ENCODE measurements around the gene SYTL5.

DNA sequence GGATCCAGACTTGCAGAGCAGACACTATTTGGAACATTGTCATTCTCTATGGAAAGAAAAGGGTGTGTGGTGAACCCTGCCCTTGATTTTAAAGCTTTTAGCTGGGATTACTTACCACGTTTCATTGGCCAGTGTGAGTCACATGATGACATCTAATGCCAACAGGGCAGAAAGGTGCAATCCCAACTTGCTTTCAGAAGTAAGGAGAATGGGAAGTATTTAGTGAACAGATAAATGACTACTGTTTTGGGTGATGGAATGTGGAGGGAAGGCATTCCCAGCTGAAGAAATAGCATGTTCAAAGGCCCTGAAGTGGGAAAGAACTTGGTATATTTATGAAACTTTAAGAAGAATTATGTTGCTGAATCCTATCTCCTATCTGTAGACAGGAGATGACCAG lies 44.5 kb downstream of the SYTL5 start:
- TF ChIP-seq, protein P1, sequence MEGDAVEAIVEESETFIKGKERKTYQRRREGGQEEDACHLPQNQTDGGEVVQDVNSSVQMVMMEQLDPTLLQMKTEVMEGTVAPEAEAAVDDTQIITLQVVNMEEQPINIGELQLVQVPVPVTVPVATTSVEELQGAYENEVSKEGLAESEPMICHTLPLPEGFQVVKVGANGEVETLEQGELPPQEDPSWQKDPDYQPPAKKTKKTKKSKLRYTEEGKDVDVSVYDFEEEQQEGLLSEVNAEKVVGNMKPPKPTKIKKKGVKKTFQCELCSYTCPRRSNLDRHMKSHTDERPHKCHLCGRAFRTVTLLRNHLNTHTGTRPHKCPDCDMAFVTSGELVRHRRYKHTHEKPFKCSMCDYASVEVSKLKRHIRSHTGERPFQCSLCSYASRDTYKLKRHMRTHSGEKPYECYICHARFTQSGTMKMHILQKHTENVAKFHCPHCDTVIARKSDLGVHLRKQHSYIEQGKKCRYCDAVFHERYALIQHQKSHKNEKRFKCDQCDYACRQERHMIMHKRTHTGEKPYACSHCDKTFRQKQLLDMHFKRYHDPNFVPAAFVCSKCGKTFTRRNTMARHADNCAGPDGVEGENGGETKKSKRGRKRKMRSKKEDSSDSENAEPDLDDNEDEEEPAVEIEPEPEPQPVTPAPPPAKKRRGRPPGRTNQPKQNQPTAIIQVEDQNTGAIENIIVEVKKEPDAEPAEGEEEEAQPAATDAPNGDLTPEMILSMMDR (IDR thresholded peaks at IDR 0.05): no peak
- no peak for TF ChIP-seq EZH2phosphoT487 (IDR thresholded peaks at IDR 0.05)

Data from neural progenitor cell (in vitro differentiated cells).